HUES64 (cell line): Measurements from ENCODE around the gene KRT33B.

Experiments used
- H3K27ac ChIP-seq: 2 replicates; pipeline ENCODE4 v1.7.0; 2013; ENCODE audit warnings: low read depth, low read length, inconsistent platforms
- H3K27me3 ChIP-seq: 2 replicates; pipeline ENCODE4 v1.6.1; 2013; ENCODE audit warnings: mild to moderate bottlenecking, low read length; ENCODE audit not compliant: insufficient read depth
- H3K36me3 ChIP-seq: 2 replicates; pipeline ENCODE4 v1.6.1; 2013; ENCODE audit warnings: mild to moderate bottlenecking, low read length; ENCODE audit not compliant: insufficient read depth
- H3K4me1 ChIP-seq: 2 replicates; pipeline ENCODE4 v1.6.1; 2013; ENCODE audit warnings: mild to moderate bottlenecking, low read length, moderate library complexity; ENCODE audit not compliant: insufficient read depth
- H3K4me3 ChIP-seq: 2 replicates; pipeline ENCODE4 v1.5.1; 2013; ENCODE audit warnings: mild to moderate bottlenecking, low read length, moderate library complexity
- H3K9ac ChIP-seq: 2 replicates; pipeline ENCODE4 v1.6.1; 2013; ENCODE audit warnings: mild to moderate bottlenecking, low read depth, low read length
- H3K9me3 ChIP-seq: 2 replicates; pipeline ENCODE4 v1.6.1; 2013; ENCODE audit warnings: low read depth, low read length; ENCODE audit not compliant: insufficient read depth
- WGBS: fragments of 150-250, 120-280 bp; methylation state at CpG from one replicate; pipeline ENCODE4 v1.1.7; 2013; ENCODE audit warnings: missing lambda C conversion rate; 5-methylcytosine and 5-hydroxymethylcytosine counted together

KRT33B gene

DNA sequence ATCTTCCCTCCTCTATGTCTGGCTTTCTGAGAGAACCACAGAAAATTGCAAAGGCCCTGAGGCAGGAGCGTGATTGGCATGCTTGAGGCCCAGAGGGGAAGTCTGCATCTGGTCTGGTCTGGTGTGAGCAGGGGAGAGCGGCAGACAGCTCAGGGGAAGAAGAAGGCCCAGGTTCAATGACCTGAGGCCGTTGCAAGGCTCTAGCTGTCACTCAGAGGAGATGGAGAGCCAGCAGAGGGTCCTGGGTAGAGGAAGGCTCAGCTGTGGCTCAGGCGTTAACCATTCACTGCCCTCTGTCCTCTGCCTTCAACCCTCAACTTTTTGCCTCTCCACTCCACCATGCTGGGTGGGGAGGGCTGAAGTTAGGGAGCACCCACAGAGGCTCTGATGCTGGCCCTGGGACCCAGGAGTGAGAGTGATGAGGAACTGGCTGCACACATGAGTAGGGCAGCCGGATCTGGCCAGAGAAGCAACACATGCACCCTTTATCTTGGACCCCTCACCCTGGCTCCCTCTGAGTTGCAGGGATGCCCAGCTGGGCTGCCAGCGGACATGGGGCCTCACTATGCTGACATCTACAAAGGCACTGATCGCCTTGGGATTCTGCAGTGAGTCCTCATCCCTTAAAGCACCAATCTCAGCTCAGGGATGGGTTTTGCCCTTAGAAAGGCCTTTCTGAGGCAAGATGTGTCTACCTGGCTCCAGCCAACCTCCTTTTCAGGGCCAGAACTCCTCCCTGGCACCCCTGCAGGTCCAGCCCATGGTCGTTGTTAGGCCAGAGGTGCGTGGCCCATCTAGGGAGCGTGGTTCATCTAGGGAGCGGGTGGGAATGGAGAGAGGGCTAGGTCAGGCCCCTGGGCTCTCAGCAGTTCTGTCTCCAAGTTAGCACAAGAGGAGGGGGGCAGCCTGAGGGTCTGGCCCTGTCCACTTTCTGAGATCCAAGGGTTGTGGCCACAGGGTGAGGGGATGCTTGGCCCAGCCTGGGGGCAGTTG, 46.4 kb downstream of the KRT33B start:
- no peaks in the 10 kb centered on the region for H3K27me3 ChIP-seq
- no peaks in the 10 kb centered on the region for H3K4me1 ChIP-seq

DNA sequence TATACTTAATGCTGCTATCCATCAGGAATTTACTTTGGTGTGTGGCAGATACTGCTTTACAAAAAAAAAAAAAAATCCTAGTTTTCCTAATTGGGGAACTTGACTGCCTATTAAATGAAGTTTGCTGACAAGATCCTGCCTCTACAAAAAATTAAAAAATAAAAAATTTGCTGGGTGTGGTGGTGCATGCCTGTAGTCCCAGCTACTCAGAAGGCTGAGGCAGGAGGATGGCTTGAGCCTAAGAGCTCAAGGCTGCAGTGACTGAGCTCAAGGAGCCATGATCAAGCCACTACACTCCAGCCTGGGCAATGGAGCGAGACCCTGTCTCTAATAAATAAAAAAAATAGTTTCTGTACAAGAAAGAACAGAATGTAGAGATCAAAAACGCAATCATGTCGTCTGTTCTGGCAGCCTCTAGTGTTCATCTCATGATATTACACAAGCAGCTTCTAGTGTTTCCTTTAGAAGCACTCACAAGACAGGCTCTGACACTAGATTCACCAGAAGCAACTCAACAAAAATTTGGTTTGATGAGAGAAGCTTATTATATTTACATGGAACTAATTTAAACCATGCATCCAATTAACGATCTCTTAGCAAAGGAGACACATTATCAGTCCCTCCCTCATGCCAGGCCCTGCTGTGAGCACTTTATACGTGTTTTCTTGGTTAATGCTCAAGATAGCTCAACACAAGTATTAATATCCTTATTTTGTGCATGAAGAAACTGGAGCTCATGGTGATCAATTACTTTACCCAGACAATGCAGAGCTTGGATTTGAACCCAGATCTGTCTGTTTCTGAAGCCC, 47.3 kb downstream of the KRT33B start:
- H3K4me3 ChIP-seq, result no peak overlapping the region
- peaks cover 3% of the 10 kb centered on the region; the same call in 1 of the 2 replicates for H3K9me3 ChIP-seq
- no peaks in the 10 kb centered on the region for H3K36me3 ChIP-seq
- 52% methylated on average over 4 of the region's 5 CpGs for WGBS
- H3K27ac ChIP-seq, result no peak overlapping the region
- no peaks in the 10 kb centered on the region for H3K4me1 ChIP-seq
- no peaks in the 10 kb centered on the region for H3K27me3 ChIP-seq
- H3K9ac ChIP-seq, result no peak overlapping the region

More for the DNA sequence above, 46.4 kb downstream of the KRT33B start:
- Histone ChIP-seq H3K27ac (no peak overlapping the region), H3K9me3 (peaks cover 3% of the 10 kb centered on the region; the same call in 1 of the 2 replicates), H3K9ac (no peak overlapping the region), H3K4me3 (no peak overlapping the region), H3K36me3 (no peaks in the 10 kb centered on the region)
- WGBS, result 92% methylated on average over 11 of the region's 11 CpGs

DNA sequence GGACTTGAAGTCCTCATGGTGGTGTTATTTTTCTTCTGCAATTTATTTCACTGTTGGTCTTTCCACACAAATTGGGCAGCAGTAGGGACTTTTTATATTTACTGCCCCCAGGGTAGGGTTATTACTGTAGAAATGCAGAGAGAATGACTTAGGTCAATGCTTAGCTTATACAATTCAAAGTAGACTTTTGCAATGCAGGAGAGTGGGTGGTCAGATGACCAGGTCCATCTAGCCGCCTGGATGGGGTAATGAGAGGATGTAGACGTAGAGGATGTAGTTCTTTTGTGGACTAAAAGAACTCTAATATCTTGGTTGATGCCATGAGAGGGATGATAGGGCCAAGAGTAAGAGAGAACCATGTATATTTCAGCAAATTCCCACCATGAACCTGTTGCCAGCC, 51.4 kb downstream of the KRT33B start:
- Histone ChIP-seq H3K36me3 (no peaks in the 10 kb centered on the region), H3K27me3 (no peaks in the 10 kb centered on the region), H3K9me3 (peaks cover 3% of the 10 kb centered on the region; the same call in 1 of the 2 replicates), H3K4me3 (no peak overlapping the region), H3K27ac (no peak overlapping the region), H3K9ac (no peak overlapping the region), H3K4me1 (no peaks in the 10 kb centered on the region)
- WGBS, result 35% methylated on average over 2 of the region's 2 CpGs

DNA sequence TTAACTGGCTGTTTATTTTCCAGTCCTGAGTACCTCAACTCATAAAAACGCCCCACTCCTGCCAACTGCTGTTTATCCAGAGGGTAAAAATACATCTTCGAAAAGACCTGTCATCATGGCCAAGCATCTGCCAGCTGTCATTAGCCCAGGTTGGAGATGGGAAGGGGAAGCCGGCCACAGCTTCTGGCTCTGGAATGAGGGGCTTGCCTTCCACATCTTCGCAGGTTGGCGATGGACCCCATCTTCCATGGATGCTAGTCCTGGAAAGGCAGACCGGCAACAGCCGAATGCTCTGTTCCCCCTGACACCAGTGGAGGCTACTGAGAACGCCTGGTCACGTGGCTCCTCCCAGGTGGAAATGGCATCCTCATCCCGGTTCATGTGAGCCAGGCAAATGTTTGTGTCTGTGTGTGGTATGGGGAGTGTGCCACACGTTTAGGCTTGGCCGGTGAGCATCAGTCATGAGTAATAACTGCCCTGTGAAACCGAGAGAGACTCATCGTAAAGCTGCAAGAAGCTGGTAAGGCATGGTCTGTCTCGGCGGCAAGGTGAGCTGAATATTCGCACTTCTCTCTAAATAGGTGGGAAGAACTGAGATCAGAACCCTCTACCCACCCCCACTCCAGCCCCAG, 53.7 kb downstream of the KRT33B start:
- Histone ChIP-seq H3K27ac (no peak overlapping the region), H3K36me3 (no peaks in the 10 kb centered on the region), H3K9ac (no peak overlapping the region), H3K4me1 (no peaks in the 10 kb centered on the region), H3K27me3 (no peaks in the 10 kb centered on the region), H3K9me3 (peaks cover 3% of the 10 kb centered on the region; the same call in 1 of the 2 replicates), H3K4me3 (no peak overlapping the region)
- 89% methylated on average over 16 of the region's 17 CpGs for WGBS

DNA sequence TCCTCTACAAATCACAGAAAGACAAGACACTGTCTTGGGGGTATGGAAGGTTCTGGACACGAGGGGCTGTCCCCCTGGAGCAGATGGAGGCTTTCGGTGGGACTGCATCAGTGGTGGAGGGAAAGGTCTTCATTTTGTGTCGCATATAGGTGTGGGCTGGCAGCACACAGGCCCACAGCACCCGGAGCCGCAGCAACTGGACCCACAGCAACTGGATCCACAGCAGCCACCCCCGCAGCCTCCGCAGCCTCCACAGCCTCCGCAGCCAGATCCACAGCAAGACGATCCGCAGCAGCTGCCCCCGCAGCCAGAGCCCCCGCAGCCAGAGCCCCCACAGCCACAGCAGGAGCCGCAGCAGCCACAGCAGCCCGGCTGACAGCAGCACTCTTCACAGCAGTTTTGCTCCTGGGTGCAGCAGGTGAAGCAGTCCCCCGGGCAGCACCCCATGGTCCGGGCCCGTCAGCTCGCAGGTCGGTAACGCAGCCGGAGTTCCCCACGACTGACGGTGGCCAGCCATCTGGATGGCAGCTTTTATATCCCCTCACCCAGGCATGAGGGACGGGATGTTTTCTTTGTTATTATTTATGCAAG, 54.3 kb downstream of the KRT33B start, which contains the start of gene KRTAP17-1:
Gene KRTAP17-1 (minus strand): TSS at position 507 of the 591 bp plus-strand sequence. CDS start 60 bp downstream, at position 447.
- Histone ChIP-seq H3K4me3 (no peak within 1 kb of the TSS), H3K4me1 (no peaks in the 10 kb centered on the region), H3K27ac (no peak within 1 kb of the TSS), H3K9me3 (peaks cover 3% of the 10 kb centered on the region; the same call in 1 of the 2 replicates), H3K36me3 (no peaks in the 10 kb centered on the region), H3K9ac (no peak within 1 kb of the TSS), H3K27me3 (no peaks in the 10 kb centered on the region)
- WGBS, result 91% methylated on average over 23 of the region's 24 CpGs
